Measurements from ENCODE around the gene NDE1. TPM values are rescaled to one million over a fixed set of nuclear protein-coding genes. Genes with fewer than 3 reads are reported as not detected.

NDE1 gene
- total and polyA plus RNA-seq, 12 donors = 3.1 to 21.6 (median 14.7) TPM

GRCh38 chr16:15607700-15608396 is 42.2 kb upstream of the NDE1 start:
- Histone ChIP-seq H3K27ac (peak overlapping the region in 2 of 5 donors; percentile 56 to 72), H3K4me3 (no peak overlapping the region), H3K9me3 (replicated peaks in 1 of 3) (no peaks in the 10 kb centered on the region), H3K27me3 (no peaks in the 10 kb centered on the region), H3K36me3 (replicated peaks in 1 of 2) (peaks cover 0 to 75% of the 10 kb centered on the region in 2 donors), H3K4me1 (replicated peaks in 1 of 2) (no peaks in the 10 kb centered on the region)
- TF ChIP-seq CTCF (IDR thresholded peaks at IDR 0.05) = no peak
- TF ChIP-seq POLR2A (IDR thresholded peaks at IDR 0.05) = no peak
- DNase-seq = peak in 6 of 7 donors; percentile 48 to 75 (median 59)
- intact Hi-C loops (cut with DNase I) = no loop called here
- 59 to 72% (median 71%) methylated on average over 12 to 13 of the region's 13 CpGs for WGBS, 4 donors

GRCh38 chr16:15608398-15609285 is 41.4 kb upstream of the NDE1 start:
- Histone ChIP-seq H3K27me3 (no peaks in the 10 kb centered on the region), H3K9me3 (replicated peaks in 1 of 3) (no peaks in the 10 kb centered on the region), H3K36me3 (replicated peaks in 1 of 2) (peaks cover 0 to 73% of the 10 kb centered on the region in 2 donors), H3K4me1 (replicated peaks in 1 of 2) (no peaks in the 10 kb centered on the region), H3K27ac (no peak overlapping the region), H3K4me3 (no peak overlapping the region)
- TF ChIP-seq CTCF (IDR thresholded peaks at IDR 0.05) (no peak), POLR2A (IDR thresholded peaks at IDR 0.05) (no peak)
- DNase-seq = no peak
- 87 to 90% (median 89%) methylated on average over 19 of the region's 19 CpGs for WGBS, 4 donors
- intact Hi-C loops (cut with DNase I) = no loop called here

GRCh38 chr16:15609286-15609649 is 40.8 kb upstream of the NDE1 start:
- intact Hi-C loops (cut with DNase I) = no loop called here
- Histone ChIP-seq H3K27ac (no peak overlapping the region), H3K36me3 (replicated peaks in 1 of 2) (peaks cover 0 to 73% of the 10 kb centered on the region in 2 donors), H3K27me3 (no peaks in the 10 kb centered on the region), H3K4me3 (no peak overlapping the region), H3K4me1 (replicated peaks in 1 of 2) (no peaks in the 10 kb centered on the region), H3K9me3 (replicated peaks in 1 of 3) (no peaks in the 10 kb centered on the region)
- WGBS, 4 donors = 91 to 93% (median 91%) methylated on average over 6 of the region's 6 CpGs
- no peak for TF ChIP-seq CTCF (IDR thresholded peaks at IDR 0.05)
- no peak for TF ChIP-seq POLR2A (IDR thresholded peaks at IDR 0.05)
- DNase-seq = no peak

- Histone ChIP-seq H3K27ac (no peak overlapping the region), H3K27me3 (no peaks in the 10 kb centered on the region), H3K4me3 (no peak overlapping the region), H3K4me1 (replicated peaks in 1 of 2) (no peaks in the 10 kb centered on the region), H3K9me3 (replicated peaks in 1 of 3) (no peaks in the 10 kb centered on the region), H3K36me3 (replicated peaks in 1 of 2) (peaks cover 0 to 74% of the 10 kb centered on the region in 2 donors)
- WGBS, 4 donors = 92 to 96% (median 95%) methylated on average over 10 of the region's 10 CpGs
- no peak for DNase-seq
- intact Hi-C loops (cut with DNase I) = no loop called here
- TF ChIP-seq POLR2A (IDR thresholded peaks at IDR 0.05) = no peak
- TF ChIP-seq CTCF (IDR thresholded peaks at IDR 0.05) = no peak
These were observed 39.6 kb upstream of the NDE1 start for GRCh38 chr16:15610369-15610871.
